Measurements from ENCODE around the gene ADAMTS17.

GRCh38 chr15:100132309-100132708 lies 209.5 kb downstream of the ADAMTS17 start:
- TF ChIP-seq CTCF (IDR thresholded peaks at IDR 0.05; ENCODE audit: low read depth, low read length) (no peak), EZH2phosphoT487 (IDR thresholded peaks at IDR 0.05; ENCODE audit: low read depth) (no peak)

Measured in OCI-LY3 (cell line).